Subcutaneous adipose tissue (tissue), 4 donors: ENCODE measurements around the gene TCF25. TPM values are rescaled to one million over a fixed set of nuclear protein-coding genes. Genes with fewer than 3 reads are reported as not detected.

Experiments
- total RNA-seq, 4 donors: library from RNA; depleted of rRNA; stranded (reverse); fragments of >200 nt; gene quantifications; one replicate each; pipeline ENCODE4 v1.1.0, GENCODE V29; 2016
- TF ChIP-seq, protein P1 (sequence below): fragments of 450-650 bp; IDR thresholded peaks from one replicate; pipeline ENCODE4 v1.5.1; 2016; ENCODE audit warnings: low read depth, mild to moderate bottlenecking, control low read depth, antibody characterized with exemption, moderate library complexity

TCF25 gene
- total RNA-seq, 4 donors from 2014 or later = 147 to 240 (median 148) TPM

DNA sequence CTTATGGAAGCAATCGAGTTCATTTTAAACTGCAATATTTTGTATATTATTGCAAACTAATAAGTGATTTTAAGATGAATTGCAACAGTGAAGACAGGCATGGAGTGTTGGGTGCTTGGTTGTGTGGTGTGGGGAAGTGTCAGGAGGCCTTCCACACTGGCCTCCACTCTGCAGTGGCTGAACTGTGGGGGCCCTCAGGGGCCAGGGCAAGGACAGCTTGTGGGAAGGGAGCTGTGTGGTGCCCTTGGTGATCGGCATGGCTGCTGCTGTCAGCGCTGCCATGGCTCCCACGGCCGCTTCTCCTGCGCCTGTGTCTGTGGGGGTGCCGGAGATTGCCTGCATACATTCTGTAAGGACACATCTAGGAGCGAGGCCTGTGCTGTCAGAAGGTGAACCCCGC lies 19.2 kb downstream of the TCF25 start:
- TF ChIP-seq, protein P1, sequence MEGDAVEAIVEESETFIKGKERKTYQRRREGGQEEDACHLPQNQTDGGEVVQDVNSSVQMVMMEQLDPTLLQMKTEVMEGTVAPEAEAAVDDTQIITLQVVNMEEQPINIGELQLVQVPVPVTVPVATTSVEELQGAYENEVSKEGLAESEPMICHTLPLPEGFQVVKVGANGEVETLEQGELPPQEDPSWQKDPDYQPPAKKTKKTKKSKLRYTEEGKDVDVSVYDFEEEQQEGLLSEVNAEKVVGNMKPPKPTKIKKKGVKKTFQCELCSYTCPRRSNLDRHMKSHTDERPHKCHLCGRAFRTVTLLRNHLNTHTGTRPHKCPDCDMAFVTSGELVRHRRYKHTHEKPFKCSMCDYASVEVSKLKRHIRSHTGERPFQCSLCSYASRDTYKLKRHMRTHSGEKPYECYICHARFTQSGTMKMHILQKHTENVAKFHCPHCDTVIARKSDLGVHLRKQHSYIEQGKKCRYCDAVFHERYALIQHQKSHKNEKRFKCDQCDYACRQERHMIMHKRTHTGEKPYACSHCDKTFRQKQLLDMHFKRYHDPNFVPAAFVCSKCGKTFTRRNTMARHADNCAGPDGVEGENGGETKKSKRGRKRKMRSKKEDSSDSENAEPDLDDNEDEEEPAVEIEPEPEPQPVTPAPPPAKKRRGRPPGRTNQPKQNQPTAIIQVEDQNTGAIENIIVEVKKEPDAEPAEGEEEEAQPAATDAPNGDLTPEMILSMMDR = no peak

DNA sequence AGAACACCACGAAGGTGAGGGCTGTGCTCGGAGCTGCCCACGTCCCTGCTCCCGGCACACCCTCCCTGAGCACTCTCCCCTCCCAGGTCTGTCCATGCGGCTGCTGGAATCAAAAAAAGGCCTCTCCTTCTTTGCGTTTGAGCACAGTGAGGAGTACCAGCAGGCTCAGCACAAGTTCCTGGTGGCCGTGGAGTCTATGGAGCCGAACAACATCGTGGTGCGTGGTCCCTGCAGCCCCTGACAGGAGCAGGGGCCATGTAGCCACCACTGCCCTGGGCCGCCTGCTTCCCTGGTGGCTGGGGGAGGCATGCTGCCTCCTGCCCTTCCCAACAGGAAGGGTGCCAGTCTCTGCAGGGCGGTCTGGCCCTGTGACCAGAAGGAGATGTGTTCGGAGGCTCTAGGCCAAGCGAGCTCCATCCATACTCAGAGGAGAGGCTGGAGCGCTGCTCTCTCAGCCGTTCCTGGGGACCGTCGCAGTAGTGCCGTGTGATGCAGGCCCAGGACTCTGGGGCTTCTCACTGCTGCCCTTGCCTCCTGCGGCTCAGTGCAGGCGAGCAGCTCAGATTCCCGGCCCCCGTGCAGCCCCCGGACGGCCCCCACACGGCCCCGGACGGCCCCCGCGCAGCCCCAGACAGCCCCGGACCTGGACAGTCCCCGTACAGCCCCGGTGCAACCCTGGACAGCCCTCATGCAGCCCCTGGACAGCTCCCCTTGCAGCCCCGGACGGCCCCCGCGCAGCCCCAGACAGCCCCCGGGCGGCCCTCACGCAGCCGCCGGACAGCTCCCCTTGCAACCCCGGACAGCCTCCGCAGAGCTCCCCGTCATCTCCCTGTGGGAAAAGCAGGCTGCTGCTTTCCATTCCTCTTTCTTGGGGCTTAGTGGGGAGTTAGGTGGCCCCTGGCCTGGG lies 20.5 kb downstream of the TCF25 start:
- TF ChIP-seq, protein P1 = no peak

DNA sequence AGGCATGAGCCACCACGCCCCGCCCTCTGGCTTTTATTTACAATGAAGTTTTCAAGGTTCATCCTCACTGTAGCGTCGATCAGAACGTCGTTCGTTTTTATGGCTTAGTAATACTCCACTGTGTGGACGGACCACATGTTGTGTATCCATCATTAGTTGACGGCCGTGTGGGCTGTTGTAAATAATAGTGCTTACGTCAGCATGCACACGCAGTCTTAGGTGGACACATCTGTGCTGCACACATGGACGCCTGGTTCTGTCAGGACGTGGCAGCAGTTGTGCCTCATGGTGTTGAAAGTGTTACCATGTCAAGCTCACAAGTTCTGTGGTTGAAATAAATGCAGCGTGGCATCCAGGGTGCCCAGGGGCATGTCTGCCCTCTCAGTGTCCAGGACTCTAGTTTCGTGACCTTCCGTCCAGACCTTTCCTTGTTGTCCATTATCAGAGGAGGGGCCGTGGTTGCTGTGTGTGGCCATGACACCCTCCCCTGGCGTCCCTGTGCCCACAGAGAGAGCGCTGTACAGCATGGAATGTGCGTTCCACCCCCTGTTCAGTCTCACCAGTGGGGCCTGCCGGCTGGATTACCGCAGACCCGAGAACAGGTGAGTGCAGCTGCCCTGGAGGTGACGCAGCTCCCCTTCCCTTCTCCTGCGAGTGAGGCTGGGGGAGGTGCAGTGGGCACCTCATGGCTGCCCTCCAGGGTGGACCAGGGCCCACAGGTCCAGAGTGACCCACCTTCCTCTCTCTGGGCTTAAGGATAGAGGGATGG lies 22.3 kb downstream of the TCF25 start:
- TF ChIP-seq, protein P1 = no peak

DNA sequence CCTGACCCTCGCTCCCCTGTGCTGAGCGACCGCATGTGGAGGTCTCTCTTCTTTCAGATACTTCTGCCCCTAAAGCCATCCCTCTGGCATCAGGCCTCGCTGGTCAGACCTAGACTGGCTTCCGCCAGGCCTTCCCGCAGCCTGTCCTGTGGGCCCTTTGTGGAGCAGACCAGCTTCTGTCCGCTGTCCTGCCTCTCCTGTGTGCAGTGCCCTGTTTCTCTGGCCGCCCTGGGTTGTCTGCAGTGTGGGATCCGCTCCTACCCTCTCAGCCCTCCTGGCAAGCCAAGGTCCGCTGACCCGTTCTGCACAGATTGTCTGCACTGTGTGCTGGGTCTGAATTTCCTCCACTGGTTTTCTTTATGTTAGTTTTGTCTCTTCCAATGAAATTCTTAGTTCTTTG lies 23.8 kb downstream of the TCF25 start:
- TF ChIP-seq, protein P1 = no peak

DNA sequence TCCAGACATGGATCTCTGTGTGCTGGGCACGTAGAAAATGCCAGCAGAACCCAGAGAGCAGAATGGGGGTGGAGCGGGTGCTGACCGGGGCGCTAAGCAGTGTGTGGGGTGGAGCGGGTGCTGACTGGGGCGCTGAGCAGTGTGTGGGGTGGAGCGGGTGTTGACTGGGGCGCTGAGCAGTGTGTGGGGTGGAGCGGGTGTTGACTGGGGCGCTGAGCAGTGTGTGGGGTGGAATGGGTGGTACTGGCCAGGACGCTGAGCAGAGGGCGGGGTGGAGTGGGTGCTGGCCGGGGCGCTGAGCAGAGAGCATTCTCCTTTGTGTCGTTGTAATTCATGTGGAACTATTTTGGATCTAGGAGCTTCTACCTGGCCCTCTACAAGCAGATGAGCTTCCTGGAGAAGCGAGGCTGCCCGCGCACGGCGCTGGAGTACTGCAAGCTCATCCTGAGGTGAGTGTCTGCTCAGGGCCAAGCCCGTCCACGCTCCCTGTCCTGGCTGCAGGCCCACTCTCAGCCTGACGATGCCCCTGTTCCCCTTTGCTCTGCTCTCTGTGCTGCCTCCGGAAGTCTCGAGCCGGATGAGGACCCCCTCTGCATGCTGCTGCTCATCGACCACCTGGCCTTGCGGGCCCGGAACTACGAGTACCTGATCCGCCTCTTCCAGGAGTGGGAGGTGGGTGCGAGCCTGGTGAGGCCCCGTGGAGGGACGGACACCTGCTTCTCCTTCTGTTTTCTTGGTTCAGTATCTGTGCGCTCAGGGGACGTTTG lies 25.0 kb downstream of the TCF25 start:
- TF ChIP-seq, protein P1 = no peak

DNA sequence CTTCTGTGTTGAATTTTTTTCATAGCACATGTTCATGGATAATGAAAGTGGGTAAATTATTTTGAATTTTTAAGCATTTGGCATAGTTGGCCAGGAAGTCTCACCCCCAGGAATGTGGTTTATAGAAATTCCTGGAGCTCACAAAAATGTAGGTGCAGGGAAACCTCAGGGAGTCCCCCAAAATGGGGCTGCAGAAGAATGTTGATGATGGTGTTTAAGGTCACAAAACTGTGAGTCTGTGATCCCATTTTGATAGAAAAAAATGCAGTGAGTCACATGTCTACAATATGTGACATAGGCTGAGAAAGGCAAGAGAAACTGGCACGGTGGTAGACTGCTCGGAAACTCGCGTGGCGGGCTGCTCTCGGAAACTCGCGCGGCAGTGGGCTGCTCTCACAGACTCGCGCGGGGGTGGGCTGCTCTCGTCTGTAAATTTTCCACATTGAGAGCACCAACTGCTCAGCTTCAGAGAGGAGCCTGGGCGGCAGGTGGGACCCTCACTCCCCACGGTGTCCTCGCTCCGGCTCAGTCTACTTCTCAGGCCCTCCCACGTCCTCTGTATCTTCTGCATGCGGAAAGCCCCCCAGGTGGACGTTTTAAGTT lies 26.6 kb downstream of the TCF25 start:
- TF ChIP-seq, protein P1 = no peak
